HEK293T (cell line): ENCODE results near the gene MYDGF.

Experiments
- CTCF ChIA-PET: fragments of 350-600 bp; formaldehyde crosslinking; extraction: SDS; loops from one replicate; lab custom pipeline; 2021; ENCODE audit warnings: antibody characterized with exemption, inconsistent platforms; lab: Yijun Ruan, JAX
- POLR2A ChIA-PET: fragments of 350-600 bp; formaldehyde crosslinking; extraction: SDS; loops from one replicate; lab custom pipeline; 2020; ENCODE audit warnings: antibody characterized with exemption, inconsistent platforms; lab: Yijun Ruan, JAX
- DNase-seq: peaks from one replicate; pipeline ENCODE4 v3.0.0; 2012; ENCODE audit warnings: mixed read lengths; ENCODE audit errors: extremely low spot score
- CTBP1 ChIP-seq: fragments of 450-650 bp; IDR thresholded peaks from 2 replicates; pipeline ENCODE4 v1.6.1; 2016; ENCODE audit warnings: borderline replicate concordance
- FOXK2 ChIP-seq: fragments of 450-650 bp; IDR thresholded peaks from 2 replicates; pipeline ENCODE4 v1.6.1; 2016; ENCODE audit warnings: mild to moderate bottlenecking
- LEF1 ChIP-seq: fragments of 450-650 bp; IDR thresholded peaks from 2 replicates; pipeline ENCODE4 v1.6.1; 2017; ENCODE audit warnings: mild to moderate bottlenecking, borderline replicate concordance
- SUZ12 ChIP-seq: fragments of 450-650 bp; IDR thresholded peaks from 2 replicates; pipeline ENCODE4 v1.6.1; 2016; ENCODE audit warnings: mild to moderate bottlenecking
- ZNF384 ChIP-seq: fragments of 450-650 bp; IDR thresholded peaks from 2 replicates; pipeline ENCODE4 v1.6.1; 2016

The MYDGF gene

GRCh38 chr19:4609878-4610511, 60.1 kb downstream of the MYDGF start:
- DNase-seq: no peak
- ChIA-PET CTCF (interaction anchor here (1.5 kb wide), 1 partner anchor 23 kb away, joined by 3 read pairs; no protein-coding TSS in a partner anchor), POLR2A (no interaction called here)
- TF ChIP-seq CTBP1 (no peak), SUZ12 (no peak), LEF1 (no peak), FOXK2 (no peak), ZNF384 (no peak)
